Measurements from ENCODE around the gene SMIM8.

The SMIM8 gene

GRCh38 chr6:87344731-87345130 is 22.3 kb downstream of the SMIM8 start, which contains the start of gene C6orf163:
C6orf163 (plus strand) TSS chr6:87344813; CDS start chr6:87345100, 287 bp downstream.
- no peaks in the 10 kb centered on the region for H3K27me3 ChIP-seq
- TF ChIP-seq CTCF (IDR thresholded peaks at IDR 0.05): no peak
- no peak within 1 kb of the TSS for H3K27ac ChIP-seq
- H3K36me3 ChIP-seq: peaks cover 0 to 7% (median 4%) of the 10 kb centered on the region in 3 donors
- no peak within 1 kb of the TSS for H3K4me3 ChIP-seq
- no peaks in the 10 kb centered on the region for H3K9me3 ChIP-seq
- DNase-seq: no peak
- peaks cover 0 to 9% (median 1%) of the 10 kb centered on the region in 4 donors for H3K4me1 ChIP-seq
- intact Hi-C loops (cut with DNase I; ENCODE audit: low total_unique reads): no loop called here

GRCh38 chr6:87346700-87347099 is 24.3 kb downstream of the SMIM8 start:
- intact Hi-C loops (cut with DNase I; ENCODE audit: low total_unique reads): no loop called here
- peaks cover 0 to 7% (median 4%) of the 10 kb centered on the region in 3 donors for H3K36me3 ChIP-seq
- no peak overlapping the region for H3K27ac ChIP-seq
- no peak overlapping the region for H3K4me3 ChIP-seq
- no peaks in the 10 kb centered on the region for H3K9me3 ChIP-seq
- TF ChIP-seq CTCF (IDR thresholded peaks at IDR 0.05): no peak
- DNase-seq: no peak
- no peaks in the 10 kb centered on the region for H3K4me1 ChIP-seq
- no peaks in the 10 kb centered on the region for H3K27me3 ChIP-seq

- H3K4me3 ChIP-seq: no peak overlapping the region
- TF ChIP-seq CTCF (IDR thresholded peaks at IDR 0.05): no peak
- H3K9me3 ChIP-seq: no peaks in the 10 kb centered on the region
- H3K27me3 ChIP-seq: no peaks in the 10 kb centered on the region
- H3K36me3 ChIP-seq: peaks cover 0 to 7% (median 0%) of the 10 kb centered on the region in 3 donors
- no peaks in the 10 kb centered on the region for H3K4me1 ChIP-seq
- no peak for DNase-seq
- no peak overlapping the region for H3K27ac ChIP-seq
- intact Hi-C loops (cut with DNase I; ENCODE audit: low total_unique reads): no loop called here
Measured at GRCh38 chr6:87349896-87350295, 27.5 kb downstream of the SMIM8 start.

- H3K4me3 ChIP-seq: no peak overlapping the region
- no peaks in the 10 kb centered on the region for H3K27me3 ChIP-seq
- H3K9me3 ChIP-seq: no peaks in the 10 kb centered on the region
- DNase-seq: no peak
- no peak overlapping the region for H3K27ac ChIP-seq
- H3K4me1 ChIP-seq: no peaks in the 10 kb centered on the region
- no peak for TF ChIP-seq CTCF (IDR thresholded peaks at IDR 0.05)
- intact Hi-C loops (cut with DNase I; ENCODE audit: low total_unique reads): no loop called here
- peaks cover 0 to 2% (median 0%) of the 10 kb centered on the region in 3 donors for H3K36me3 ChIP-seq
Measured at GRCh38 chr6:87350516-87350915, 28.1 kb downstream of the SMIM8 start.

GRCh38 chr6:87351583-87351982 is 29.2 kb downstream of the SMIM8 start:
- Histone ChIP-seq H3K9me3 (no peaks in the 10 kb centered on the region), H3K4me3 (no peak overlapping the region), H3K36me3 (no peaks in the 10 kb centered on the region), H3K4me1 (no peaks in the 10 kb centered on the region), H3K27me3 (no peaks in the 10 kb centered on the region), H3K27ac (no peak overlapping the region)
- no peak for DNase-seq
- intact Hi-C loops (cut with DNase I; ENCODE audit: low total_unique reads): no loop called here
- no peak for TF ChIP-seq CTCF (IDR thresholded peaks at IDR 0.05)

GRCh38 chr6:87356181-87356580 is 33.8 kb downstream of the SMIM8 start:
- no peaks in the 10 kb centered on the region for H3K36me3 ChIP-seq
- no peak for TF ChIP-seq CTCF (IDR thresholded peaks at IDR 0.05)
- H3K4me1 ChIP-seq: no peaks in the 10 kb centered on the region
- no peak overlapping the region for H3K27ac ChIP-seq
- no peaks in the 10 kb centered on the region for H3K9me3 ChIP-seq
- H3K4me3 ChIP-seq: no peak overlapping the region
- H3K27me3 ChIP-seq: no peaks in the 10 kb centered on the region
- DNase-seq: no peak
- intact Hi-C loops (cut with DNase I; ENCODE audit: low total_unique reads): no loop called here
